Tibial nerve (tissue), 4 donors: Measurements from ENCODE around the gene KIF12. TPM values are rescaled to one million over a fixed set of nuclear protein-coding genes. Genes with fewer than 3 reads are reported as not detected.
"Not testable (repeated sequence)": the region's sequence is repeated elsewhere in the genome, so short reads cannot be mapped to it uniquely, and the experiment has no call there.

ENCODE experiments used
- DNase-seq, 2 donors: peaks; one replicate each; pipeline ENCODE4 v3.0.0-alpha.2; 2019; ENCODE audit warnings: low spot score in 2 of 2
- H3K27ac ChIP-seq, 4 donors: fragments of 200-600 bp; sonication (generic) in 3 of 4; one replicate each; pipeline ENCODE4 v1.5.1; 2017 to 2019; ENCODE audit warnings: mild to moderate bottlenecking in 1 of 4
- H3K27me3 ChIP-seq, 2 donors: fragments of 200-600 bp; sonication (generic) in 1 of 2; one replicate each; pipeline versions ENCODE4 v1.5.1 to v1.6.0; 2017 to 2019
- H3K36me3 ChIP-seq, 3 donors: fragments of 200-600 bp; sonication (generic); one replicate each; pipeline ENCODE4 v1.5.1; 2018 to 2019
- H3K4me1 ChIP-seq, 4 donors: fragments of 200-600 bp; sonication (generic) in 3 of 4; one replicate each; pipeline ENCODE4 v1.5.1; 2017 to 2019
- H3K4me3 ChIP-seq, 4 donors: fragments of 200-600 bp; sonication (generic) in 3 of 4; one replicate each; pipeline ENCODE4 v1.5.1; 2017 to 2019; ENCODE audit warnings: mild to moderate bottlenecking in 1 of 4, moderate library complexity in 1 of 4
- H3K9me3 ChIP-seq, 4 donors: fragments of 200-600 bp; sonication (generic) in 3 of 4; one replicate each; pipeline ENCODE4 v1.5.1; 2017 to 2019
- EP300 ChIP-seq, 2 donors: sonication (generic); formaldehyde crosslinking; IDR thresholded peaks; one replicate each; pipeline ENCODE4 v1.6.1; 2017; ENCODE audit warnings: antibody characterized with exemption in 2 of 2, mild to moderate bottlenecking in 1 of 2
- POLR2A ChIP-seq, 2 donors: fragments of 450-650 bp; IDR thresholded peaks; one replicate each; pipeline ENCODE4 v1.6.1; 2017; ENCODE audit warnings: antibody characterized with exemption in 2 of 2, mild to moderate bottlenecking in 2 of 2, moderate library complexity in 2 of 2
- WGBS, 2 donors: methylation state at CpG; one replicate each; pipeline ENCODE4 v1.1.5; 2018; 5-methylcytosine and 5-hydroxymethylcytosine counted together
- total RNA-seq, 4 donors: library from RNA; depleted of rRNA; stranded (reverse); fragments of >200 nt; gene quantifications; one replicate each; pipeline ENCODE4 v1.1.0, GENCODE V29; 2016
- TF ChIP-seq, protein P1 (sequence below), 5 experiments: fragments of 200-600 bp in 3 of 5; fragments of 450-650 bp in 2 of 5; sonication (generic) in 3 of 5; IDR thresholded peaks; one replicate each; pipeline ENCODE4 v1.5.1; 2016 to 2019; ENCODE audit warnings: antibody characterized with exemption in 5 of 5, mild to moderate bottlenecking in 3 of 5, moderate library complexity in 2 of 5

The KIF12 gene
- total RNA-seq, 4 donors from 2014 or later, result not detected

DNA sequence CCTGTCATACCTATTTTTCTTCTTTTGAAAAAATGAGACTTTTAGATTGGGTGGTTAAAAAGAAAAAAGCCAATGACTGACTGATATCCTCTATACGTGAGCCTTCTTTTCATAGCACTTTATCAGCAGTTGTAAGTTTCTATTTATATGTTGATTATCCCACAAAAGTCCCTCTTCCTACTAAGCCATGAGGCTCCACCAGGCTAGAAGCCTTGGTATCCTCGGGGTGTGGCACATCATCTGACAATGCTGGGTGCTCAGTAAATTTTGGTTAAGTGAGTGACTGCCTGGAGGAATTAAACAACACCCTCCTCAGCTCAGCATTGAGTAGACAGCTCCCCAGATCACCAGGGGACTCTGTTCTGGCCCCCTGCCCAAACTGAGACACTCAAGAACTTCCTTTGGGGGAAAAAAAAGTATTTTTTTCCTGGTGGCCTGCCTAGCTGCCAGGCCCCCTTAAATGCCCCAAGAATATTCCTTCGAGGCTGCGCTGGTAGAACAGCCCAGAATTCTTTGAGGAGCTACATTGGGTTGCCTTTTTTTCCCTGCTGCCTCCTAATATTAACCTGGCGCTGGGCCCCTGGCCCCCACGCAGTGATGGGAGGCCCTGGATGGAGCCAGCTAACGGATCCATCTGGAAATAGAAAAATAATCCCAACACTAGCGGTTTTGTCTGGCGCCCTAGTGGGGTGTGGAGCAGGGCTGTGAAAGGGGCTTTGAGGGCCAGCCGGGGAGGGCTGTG lies 32.9 kb upstream of the KIF12 start:
- Histone ChIP-seq H3K4me3 (no peak overlapping the region), H3K4me1 (no peaks in the 10 kb centered on the region), H3K27ac (no peak overlapping the region), H3K9me3 (peaks cover 0 to 13% (median 0%) of the 10 kb centered on the region in 4 donors), H3K36me3 (no peaks in the 10 kb centered on the region), H3K27me3 (no peaks in the 10 kb centered on the region)
- TF ChIP-seq, protein P1, sequence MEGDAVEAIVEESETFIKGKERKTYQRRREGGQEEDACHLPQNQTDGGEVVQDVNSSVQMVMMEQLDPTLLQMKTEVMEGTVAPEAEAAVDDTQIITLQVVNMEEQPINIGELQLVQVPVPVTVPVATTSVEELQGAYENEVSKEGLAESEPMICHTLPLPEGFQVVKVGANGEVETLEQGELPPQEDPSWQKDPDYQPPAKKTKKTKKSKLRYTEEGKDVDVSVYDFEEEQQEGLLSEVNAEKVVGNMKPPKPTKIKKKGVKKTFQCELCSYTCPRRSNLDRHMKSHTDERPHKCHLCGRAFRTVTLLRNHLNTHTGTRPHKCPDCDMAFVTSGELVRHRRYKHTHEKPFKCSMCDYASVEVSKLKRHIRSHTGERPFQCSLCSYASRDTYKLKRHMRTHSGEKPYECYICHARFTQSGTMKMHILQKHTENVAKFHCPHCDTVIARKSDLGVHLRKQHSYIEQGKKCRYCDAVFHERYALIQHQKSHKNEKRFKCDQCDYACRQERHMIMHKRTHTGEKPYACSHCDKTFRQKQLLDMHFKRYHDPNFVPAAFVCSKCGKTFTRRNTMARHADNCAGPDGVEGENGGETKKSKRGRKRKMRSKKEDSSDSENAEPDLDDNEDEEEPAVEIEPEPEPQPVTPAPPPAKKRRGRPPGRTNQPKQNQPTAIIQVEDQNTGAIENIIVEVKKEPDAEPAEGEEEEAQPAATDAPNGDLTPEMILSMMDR (IDR thresholded peaks at IDR 0.05), result no peak
- TF ChIP-seq POLR2A (IDR thresholded peaks at IDR 0.05), result no peak
- no peak for TF ChIP-seq EP300 (IDR thresholded peaks at IDR 0.05)
- DNase-seq, result no peak
- WGBS, 2 donors, result 73 to 75% methylated on average over 10 of the region's 10 CpGs

DNA sequence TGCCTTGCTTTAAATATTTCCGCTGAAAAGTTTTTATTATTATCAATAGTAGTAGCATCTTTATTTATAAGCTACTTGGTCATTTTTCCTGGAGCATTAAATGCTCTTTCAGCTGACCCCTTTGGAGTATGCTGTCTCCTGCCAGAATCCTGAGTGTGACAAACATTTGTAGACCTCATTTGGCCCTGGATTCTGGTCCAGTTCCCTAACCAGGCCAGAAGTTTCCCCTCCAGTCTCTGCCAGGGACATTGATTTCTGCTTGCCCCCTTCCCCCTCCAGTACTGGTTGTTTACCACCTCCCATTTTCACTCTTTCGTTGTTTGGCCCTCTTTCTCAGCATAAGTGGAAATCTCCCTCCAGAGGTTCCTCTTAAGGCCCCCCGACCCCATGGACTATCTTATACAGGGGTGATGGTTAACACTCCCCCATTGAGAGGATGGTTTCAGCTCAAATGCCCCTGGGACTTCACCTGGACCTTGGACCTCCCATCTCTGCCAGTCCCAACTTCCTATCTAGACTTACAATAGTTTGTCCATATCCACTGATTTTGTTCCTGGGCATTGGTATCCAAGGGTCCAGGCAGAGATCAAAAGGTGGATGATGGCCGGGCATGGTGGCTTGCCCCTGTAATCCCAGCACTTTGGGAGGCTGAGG lies 31.7 kb upstream of the KIF12 start:
- H3K4me3 ChIP-seq, result no peak overlapping the region
- H3K36me3 ChIP-seq, result no peaks in the 10 kb centered on the region
- TF ChIP-seq, protein P1 (IDR thresholded peaks at IDR 0.05), result no peak
- TF ChIP-seq EP300 (IDR thresholded peaks at IDR 0.05) (no peak), POLR2A (IDR thresholded peaks at IDR 0.05) (no peak)
- 85 to 89% methylated on average over 4 of the region's 4 CpGs for WGBS, 2 donors
- no peaks in the 10 kb centered on the region for H3K4me1 ChIP-seq
- H3K27me3 ChIP-seq, result no peaks in the 10 kb centered on the region
- DNase-seq, result no peak
- H3K9me3 ChIP-seq, result peaks cover 0 to 15% (median 0%) of the 10 kb centered on the region in 4 donors
- no peak overlapping the region for H3K27ac ChIP-seq

DNA sequence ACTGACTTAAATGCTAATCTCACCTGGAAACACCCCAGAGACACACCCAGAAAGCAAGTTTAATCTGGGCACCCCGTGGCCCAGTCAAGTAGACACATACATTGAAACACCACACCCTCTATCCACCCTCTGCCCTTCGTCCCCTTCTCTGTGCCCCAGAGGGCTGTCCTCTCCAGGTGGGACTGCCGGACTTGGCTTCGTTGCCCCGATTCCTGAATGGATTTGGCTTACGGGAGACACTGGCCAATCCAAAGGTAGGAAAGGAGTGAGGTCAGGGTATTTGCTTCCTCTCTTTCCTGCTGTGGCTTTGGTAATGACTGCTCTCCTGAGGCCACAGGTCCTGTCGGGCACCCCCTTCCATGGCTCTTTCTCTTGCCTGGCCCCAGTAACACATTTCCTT lies 31.0 kb upstream of the KIF12 start:
- 76 to 89% methylated on average over 7 of the region's 7 CpGs for WGBS, 2 donors
- peaks cover 0 to 15% (median 0%) of the 10 kb centered on the region in 4 donors for H3K9me3 ChIP-seq
- TF ChIP-seq POLR2A (IDR thresholded peaks at IDR 0.05) (no peak), EP300 (IDR thresholded peaks at IDR 0.05) (no peak)
- TF ChIP-seq, protein P1 (IDR thresholded peaks at IDR 0.05), result no peak
- no peaks in the 10 kb centered on the region for H3K36me3 ChIP-seq
- no peak overlapping the region for H3K4me3 ChIP-seq
- no peak for DNase-seq
- no peaks in the 10 kb centered on the region for H3K4me1 ChIP-seq
- H3K27ac ChIP-seq, result no peak overlapping the region
- no peaks in the 10 kb centered on the region for H3K27me3 ChIP-seq

GRCh38 chr9:114128759-114129158 lies 29.7 kb upstream of the KIF12 start:
- not testable (repeated sequence) for H3K36me3 ChIP-seq, DNase-seq, H3K27ac ChIP-seq, H3K4me1 ChIP-seq, H3K27me3 ChIP-seq, H3K4me3 ChIP-seq
- WGBS, 2 donors, result 89 to 96% methylated on average over 3 of the region's 3 CpGs
- peaks cover 0 to 15% (median 0%) of the 10 kb centered on the region in 4 donors for H3K9me3 ChIP-seq

GRCh38 chr9:114126247-114127060 lies 27.4 kb upstream of the KIF12 start:
- Histone ChIP-seq H3K36me3 (no peaks in the 10 kb centered on the region), H3K4me1 (no peaks in the 10 kb centered on the region), H3K27me3 (no peaks in the 10 kb centered on the region), H3K27ac (no peak overlapping the region), H3K4me3 (no peak overlapping the region), H3K9me3 (peaks cover 0 to 15% (median 0%) of the 10 kb centered on the region in 4 donors)
- 74 to 78% methylated on average over 13 of the region's 13 CpGs for whole genome bisulfite sequencing, 2 donors
- no peak for DNase-seq
- TF ChIP-seq POLR2A (IDR thresholded peaks at IDR 0.05), result no peak
- TF ChIP-seq EP300 (IDR thresholded peaks at IDR 0.05), result no peak
- TF ChIP-seq, protein P1 (IDR thresholded peaks at IDR 0.05), result no peak
